Sigmoid colon (tissue), 7 donors: ENCODE results near the gene ZNF33A. TPM values are rescaled to one million over a fixed set of nuclear protein-coding genes. Genes with fewer than 3 reads are reported as not detected.
A peak's percentile ranks its signal among the peaks of the same experiment; 100 is the strongest.
"Not testable (repeated sequence)": the region's sequence is repeated elsewhere in the genome, so short reads cannot be mapped to it uniquely, and the experiment has no call there.

Source experiments
- DNase-seq: peaks from one replicate; pipeline ENCODE4 v3.0.0-alpha.2; 2019
- H3K27ac ChIP-seq, 4 donors: fragments of 200-600 bp; sonication (generic); one replicate each; pipeline ENCODE4 v1.5.1; 2016 to 2019; ENCODE audit warnings: mild to moderate bottlenecking in 1 of 4
- H3K27me3 ChIP-seq, 3 donors: fragments of 200-600 bp; sonication (generic); one replicate each; pipeline ENCODE4 v1.5.1; 2019; ENCODE audit warnings: mild to moderate bottlenecking in 1 of 3
- H3K36me3 ChIP-seq, 4 donors: fragments of 200-600 bp; sonication (generic); one replicate each; pipeline ENCODE4 v1.5.1; 2016 to 2019
- H3K4me1 ChIP-seq, 4 donors: fragments of 200-600 bp; sonication (generic); one replicate each; pipeline ENCODE4 v1.5.1; 2017 to 2019
- H3K4me3 ChIP-seq, 4 donors: fragments of 200-600 bp; sonication (generic); one replicate each; pipeline ENCODE4 v1.5.1; 2017 to 2019; ENCODE audit warnings: mild to moderate bottlenecking in 2 of 4, moderate library complexity in 1 of 4
- H3K9me3 ChIP-seq, 4 donors: fragments of 200-600 bp in 3 of 4; sonication (generic) in 3 of 4; one replicate each; pipeline versions ENCODE4 v1.5.1 to v1.6.1; 2013 to 2019
- EP300 ChIP-seq, 4 donors: sonication (generic); formaldehyde crosslinking; IDR thresholded peaks; one replicate each; pipeline ENCODE4 v1.6.1; 2017; ENCODE audit warnings: antibody characterized with exemption in 4 of 4
- POLR2A ChIP-seq, 2 donors: fragments of 450-650 bp; IDR thresholded peaks; one replicate each; pipeline ENCODE4 v1.6.1; 2016; ENCODE audit warnings: antibody characterized with exemption in 2 of 2, mild to moderate bottlenecking in 2 of 2, moderate library complexity in 2 of 2
- POLR2AphosphoS5 ChIP-seq, 4 donors: sonication (generic); formaldehyde crosslinking; IDR thresholded peaks; one replicate each; pipeline ENCODE4 v1.6.1; 2017; ENCODE audit warnings: antibody characterized with exemption in 4 of 4
- WGBS, 2 donors: extraction: QIAGEN DNeasy Blood & Tissue Kit; methylation state at CpG; one replicate each; pipeline ENCODE4 v1.1.7; 2013; 5-methylcytosine and 5-hydroxymethylcytosine counted together
- intact Hi-C: fragments of 100-400 bp; cut with DNase I; formaldehyde crosslinking; loops from one replicate; pipeline ENCODE4 v1.15.1; 2023
- polyA plus RNA-seq, 3 donors: library from polyadenylated mRNA; stranded (reverse); fragments of 200-250 nt; gene quantifications; one replicate each; pipeline ENCODE4 v1.2.3, GENCODE V29; 2013
- total RNA-seq, 4 donors: library from RNA; depleted of rRNA; stranded (reverse); fragments of >200 nt; gene quantifications; one replicate each; pipeline ENCODE4 v1.1.0, GENCODE V29; 2016
- TF ChIP-seq, protein P1 (sequence below), 4 experiments: fragments of 450-650 bp in 3 of 4; fragments of 200-600 bp in 1 of 4; IDR thresholded peaks; one replicate each; pipeline ENCODE4 v1.5.1; 2016 to 2019; ENCODE audit warnings: antibody characterized with exemption in 4 of 4, mild to moderate bottlenecking in 3 of 4, moderate library complexity in 2 of 4
- donor health status: healthy with polysubstance abuse.
- donor health status: Bipolar disorder and iron deficiency.
- donor health status: healthy.

Gene ZNF33A
- total and polyA plus RNA-seq, 7 donors, result 8.4 to 35.5 (median 30.9) TPM

DNA sequence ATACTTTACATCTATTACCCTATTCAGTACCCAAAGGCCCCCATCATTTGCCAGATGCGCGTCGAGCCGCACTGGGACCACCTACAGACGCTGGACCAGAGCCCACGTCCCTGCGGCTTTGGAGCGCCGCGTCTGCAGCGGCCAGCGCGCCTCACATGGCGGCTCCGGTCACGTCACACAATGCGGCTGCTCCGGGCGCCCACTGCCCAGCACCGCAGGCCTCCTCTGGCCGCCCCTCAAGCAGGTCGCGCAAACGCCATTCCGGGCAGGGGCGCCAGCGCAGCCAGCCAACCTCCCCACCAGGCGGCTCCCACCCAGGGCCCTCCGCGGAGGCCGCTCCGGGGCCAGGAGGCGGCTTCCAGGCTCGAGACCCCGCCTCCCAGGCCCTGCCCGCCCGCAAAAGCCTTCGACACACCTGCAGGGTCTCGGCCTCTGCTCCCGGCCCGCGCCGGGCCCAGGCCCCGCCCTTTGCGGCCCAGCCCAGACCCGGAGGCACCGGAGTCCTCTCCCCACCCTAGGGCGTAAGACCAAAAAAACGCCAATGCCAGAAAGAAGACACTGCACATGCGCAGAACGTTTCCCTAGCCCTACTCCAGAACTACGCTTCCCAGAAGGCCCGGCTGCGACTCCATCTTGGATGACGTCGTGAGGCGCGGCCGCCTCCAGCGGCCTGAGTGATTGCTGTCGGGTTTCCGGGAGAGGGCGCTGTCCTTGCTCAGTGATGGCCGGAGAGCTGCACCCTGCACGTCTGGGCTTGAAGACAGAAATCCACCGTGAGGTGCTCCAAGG is 34.2 kb upstream of the ZNF33A start, which contains the start of gene ZNF25:
TSS of gene ZNF25 (minus strand) at position 557 of the 789 bp plus-strand sequence. CDS start 4,925 bp downstream, outside the sequence.
- Histone ChIP-seq H3K27ac (peak within 1 kb of the TSS; percentile 99 to 100 (median 100)), H3K36me3 (no peaks in the 10 kb centered on the region), H3K4me3 (peak within 1 kb of the TSS; percentile 80 to 99 (median 88)), H3K9me3 (no peaks in the 10 kb centered on the region), H3K4me1 (peaks cover 0 to 20% (median 11%) of the 10 kb centered on the region in 4 donors), H3K27me3 (no peaks in the 10 kb centered on the region)
- TF ChIP-seq POLR2A (IDR thresholded peaks at IDR 0.05) (peak; percentile 81 to 83), POLR2AphosphoS5 (IDR thresholded peaks at IDR 0.05) (peak; percentile 90 to 96 (median 92)), EP300 (IDR thresholded peaks at IDR 0.05) (no peak)
- TF ChIP-seq, protein P1, sequence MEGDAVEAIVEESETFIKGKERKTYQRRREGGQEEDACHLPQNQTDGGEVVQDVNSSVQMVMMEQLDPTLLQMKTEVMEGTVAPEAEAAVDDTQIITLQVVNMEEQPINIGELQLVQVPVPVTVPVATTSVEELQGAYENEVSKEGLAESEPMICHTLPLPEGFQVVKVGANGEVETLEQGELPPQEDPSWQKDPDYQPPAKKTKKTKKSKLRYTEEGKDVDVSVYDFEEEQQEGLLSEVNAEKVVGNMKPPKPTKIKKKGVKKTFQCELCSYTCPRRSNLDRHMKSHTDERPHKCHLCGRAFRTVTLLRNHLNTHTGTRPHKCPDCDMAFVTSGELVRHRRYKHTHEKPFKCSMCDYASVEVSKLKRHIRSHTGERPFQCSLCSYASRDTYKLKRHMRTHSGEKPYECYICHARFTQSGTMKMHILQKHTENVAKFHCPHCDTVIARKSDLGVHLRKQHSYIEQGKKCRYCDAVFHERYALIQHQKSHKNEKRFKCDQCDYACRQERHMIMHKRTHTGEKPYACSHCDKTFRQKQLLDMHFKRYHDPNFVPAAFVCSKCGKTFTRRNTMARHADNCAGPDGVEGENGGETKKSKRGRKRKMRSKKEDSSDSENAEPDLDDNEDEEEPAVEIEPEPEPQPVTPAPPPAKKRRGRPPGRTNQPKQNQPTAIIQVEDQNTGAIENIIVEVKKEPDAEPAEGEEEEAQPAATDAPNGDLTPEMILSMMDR (IDR thresholded peaks at IDR 0.05), result peak; percentile 80 to 96 (median 86)
- DNase-seq, result peak; percentile 99
- intact Hi-C loops, result loop anchor here (1.0 to 2.0 kb wide), 3 partner anchors 34 to 119 kb away; partner anchors contain the start of genes ZNF248, ZNF33A and ZNF37A
- 0% methylated on average over 66 of the region's 66 CpGs for WGBS, 2 donors

- Histone ChIP-seq H3K4me3 (peak overlapping the region; percentile 80 to 99 (median 88)), H3K27me3 (no peaks in the 10 kb centered on the region), H3K36me3 (no peaks in the 10 kb centered on the region), H3K9me3 (no peaks in the 10 kb centered on the region), H3K27ac (peak overlapping the region; percentile 99 to 100 (median 100)), H3K4me1 (peaks cover 0 to 20% (median 11%) of the 10 kb centered on the region in 4 donors)
- intact Hi-C loops, result loop anchor here (1.0 to 2.0 kb wide), 3 partner anchors 33 to 120 kb away; partner anchors contain the start of genes ZNF248, ZNF33A and ZNF37A
- DNase-seq, result no peak
- WGBS, 2 donors, result 1 to 4% methylated on average over 9 of the region's 9 CpGs
- TF ChIP-seq POLR2AphosphoS5 (IDR thresholded peaks at IDR 0.05), result no peak
- TF ChIP-seq, protein P1 (IDR thresholded peaks at IDR 0.05), result no peak
- no peak for TF ChIP-seq EP300 (IDR thresholded peaks at IDR 0.05)
- no peak for TF ChIP-seq POLR2A (IDR thresholded peaks at IDR 0.05)
Observed at GRCh38 chr10:37976880-37977203, 33.6 kb upstream of the ZNF33A start.

- H3K4me1 ChIP-seq, result no peaks in the 10 kb centered on the region
- intact Hi-C loops, result no loop called here
- H3K27me3 ChIP-seq, result no peaks in the 10 kb centered on the region
- no peaks in the 10 kb centered on the region for H3K36me3 ChIP-seq
- no peak overlapping the region for H3K27ac ChIP-seq
- 73 to 79% methylated on average over 2 of the region's 2 CpGs for WGBS, 2 donors
- no peak overlapping the region for H3K4me3 ChIP-seq
- DNase-seq, result no peak
- H3K9me3 ChIP-seq, result no peaks in the 10 kb centered on the region
- TF ChIP-seq POLR2AphosphoS5 (IDR thresholded peaks at IDR 0.05) (no peak), EP300 (IDR thresholded peaks at IDR 0.05) (no peak), POLR2A (IDR thresholded peaks at IDR 0.05) (no peak)
- TF ChIP-seq, protein P1 (IDR thresholded peaks at IDR 0.05), result no peak
Observed at GRCh38 chr10:37991655-37992054, 18.8 kb upstream of the ZNF33A start.

- Histone ChIP-seq H3K4me1 (no peaks in the 10 kb centered on the region), H3K36me3 (no peaks in the 10 kb centered on the region), H3K27ac (no peak overlapping the region), H3K4me3 (no peak overlapping the region), H3K9me3 (no peaks in the 10 kb centered on the region), H3K27me3 (no peaks in the 10 kb centered on the region)
- intact Hi-C loops, result no loop called here
- WGBS, 2 donors, result 74% methylated on average over 3 of the region's 3 CpGs
- TF ChIP-seq POLR2A (IDR thresholded peaks at IDR 0.05), result no peak
- TF ChIP-seq, protein P1 (IDR thresholded peaks at IDR 0.05), result no peak
- no peak for DNase-seq
Observed at GRCh38 chr10:37992083-37992482, 18.4 kb upstream of the ZNF33A start.

DNA sequence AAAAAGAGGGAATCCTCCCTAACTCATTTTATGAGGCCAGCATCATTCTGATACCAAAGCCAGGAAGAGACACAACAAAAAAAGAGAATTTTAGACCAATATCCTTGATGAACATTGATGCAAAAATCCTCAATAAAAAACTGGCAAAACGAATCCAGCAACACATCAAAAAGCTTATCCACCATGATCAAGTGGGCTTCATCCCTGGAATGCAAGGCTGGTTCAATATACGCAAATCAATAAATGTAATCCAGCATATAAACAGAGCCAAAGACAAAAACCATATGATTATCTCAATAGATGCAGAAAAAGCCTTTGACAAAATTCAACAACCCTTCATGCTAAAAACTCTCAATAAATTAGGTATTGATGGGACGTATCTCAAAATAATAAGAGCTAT is 11.6 kb upstream of the ZNF33A start:
- H3K4me1 ChIP-seq, H3K36me3 ChIP-seq, intact Hi-C loops, H3K9me3 ChIP-seq, H3K27ac ChIP-seq, H3K27me3 ChIP-seq, DNase-seq, H3K4me3 ChIP-seq: not testable (repeated sequence)
- 70 to 73% methylated on average over 2 of the region's 3 CpGs for WGBS, 2 donors

GRCh38 chr10:38000474-38000873 is 10.0 kb upstream of the ZNF33A start:
- H3K9me3 ChIP-seq, H3K4me3 ChIP-seq, H3K27ac ChIP-seq, H3K27me3 ChIP-seq, intact Hi-C loops, H3K36me3 ChIP-seq, H3K4me1 ChIP-seq, DNase-seq: not testable (repeated sequence)
- 95 to 100% methylated on average over 1 of the region's 1 CpG for WGBS, 2 donors
